Measurements from ENCODE around the gene TCEAL9.

TCEAL9 gene

GRCh38 chrX:103400931-103401330 is 44.6 kb downstream of the TCEAL9 start:
- no peak for ATAC-seq
- no peak for TF ChIP-seq ISL1 (CRISPR knock-in tag; IDR thresholded peaks at IDR 0.05)
- TF ChIP-seq SNAI2 (CRISPR knock-in tag; IDR thresholded peaks at IDR 0.05): no peak
- no peak for TF ChIP-seq PPARA (CRISPR knock-in tag; IDR thresholded peaks at IDR 0.05; ENCODE audit: borderline replicate concordance)
- TF ChIP-seq ESRRG (CRISPR knock-in tag; IDR thresholded peaks at IDR 0.05): no peak
- no peak for TF ChIP-seq ZNF70 (CRISPR knock-in tag; IDR thresholded peaks at IDR 0.05)
- TF ChIP-seq OSR1 (CRISPR knock-in tag; IDR thresholded peaks at IDR 0.05): no peak

- TF ChIP-seq TCF4 (CRISPR knock-in tag; IDR thresholded peaks at IDR 0.05; ENCODE audit: borderline replicate concordance): no peak
- TF ChIP-seq BACH2 (CRISPR knock-in tag; IDR thresholded peaks at IDR 0.05; ENCODE audit: borderline replicate concordance): no peak
- TF ChIP-seq CREB5 (CRISPR knock-in tag; IDR thresholded peaks at IDR 0.05; ENCODE audit: low read depth): no peak
- no peak for TF ChIP-seq ZNF8 (CRISPR knock-in tag; IDR thresholded peaks at IDR 0.05)
- TF ChIP-seq TOX (CRISPR knock-in tag; IDR thresholded peaks at IDR 0.05; ENCODE audit: borderline replicate concordance): no peak
- no peak for TF ChIP-seq TSHZ2 (CRISPR knock-in tag; IDR thresholded peaks at IDR 0.05)
- no peak for TF ChIP-seq PPARA (CRISPR knock-in tag; IDR thresholded peaks at IDR 0.05; ENCODE audit: borderline replicate concordance)
- TF ChIP-seq RARB (CRISPR knock-in tag; IDR thresholded peaks at IDR 0.05): no peak
- TF ChIP-seq ZNF565 (CRISPR knock-in tag; conservative IDR thresholded peaks at IDR 0.05; ENCODE audit: low read depth): no peak
- TF ChIP-seq ZC3H10 (CRISPR knock-in tag; IDR thresholded peaks at IDR 0.05): no peak
- no peak for TF ChIP-seq ESRRG (CRISPR knock-in tag; IDR thresholded peaks at IDR 0.05)
- ATAC-seq: peak; percentile 93
Observed at GRCh38 chrX:103404231-103405008, 48.1 kb downstream of the TCEAL9 start.

GRCh38 chrX:103405009-103405333 is 48.7 kb downstream of the TCEAL9 start:
- TF ChIP-seq ARNTL (CRISPR knock-in tag; IDR thresholded peaks at IDR 0.05; ENCODE audit: borderline replicate concordance, low read depth): no peak
- TF ChIP-seq PATZ1 (CRISPR knock-in tag; IDR thresholded peaks at IDR 0.05; ENCODE audit: borderline replicate concordance): no peak
- no peak for TF ChIP-seq ZNF565 (CRISPR knock-in tag; conservative IDR thresholded peaks at IDR 0.05; ENCODE audit: low read depth)
- no peak for TF ChIP-seq SNAI2 (CRISPR knock-in tag; IDR thresholded peaks at IDR 0.05)
- TF ChIP-seq PPARA (CRISPR knock-in tag; IDR thresholded peaks at IDR 0.05; ENCODE audit: borderline replicate concordance): no peak
- no peak for TF ChIP-seq ESRRG (CRISPR knock-in tag; IDR thresholded peaks at IDR 0.05)
- no peak for TF ChIP-seq TSHZ2 (CRISPR knock-in tag; IDR thresholded peaks at IDR 0.05)
- TF ChIP-seq GLIS3 (CRISPR knock-in tag; IDR thresholded peaks at IDR 0.05): no peak
- TF ChIP-seq CSDC2 (CRISPR knock-in tag; IDR thresholded peaks at IDR 0.05): no peak
- no peak for TF ChIP-seq TCF4 (CRISPR knock-in tag; IDR thresholded peaks at IDR 0.05; ENCODE audit: borderline replicate concordance)
- TF ChIP-seq RARB (CRISPR knock-in tag; IDR thresholded peaks at IDR 0.05): no peak
- TF ChIP-seq ZFP3 (CRISPR knock-in tag; IDR thresholded peaks at IDR 0.05): no peak
- TF ChIP-seq ZC3H10 (CRISPR knock-in tag; IDR thresholded peaks at IDR 0.05): no peak
- TF ChIP-seq ZNF70 (CRISPR knock-in tag; IDR thresholded peaks at IDR 0.05): no peak
- no peak for TF ChIP-seq TOX (CRISPR knock-in tag; IDR thresholded peaks at IDR 0.05; ENCODE audit: borderline replicate concordance)
- no peak for TF ChIP-seq OSR1 (CRISPR knock-in tag; IDR thresholded peaks at IDR 0.05)
- TF ChIP-seq CREB5 (CRISPR knock-in tag; IDR thresholded peaks at IDR 0.05; ENCODE audit: low read depth): no peak
- ATAC-seq: peak; percentile 52; the same call in 1 of the 3 replicates

All from SK-N-SH treated with all-trans-retinoic acid at 6 μM for 48 hours (cell line).